Memory B cell (primary cell): ENCODE data around the gene KRTAP10-1.
"Not testable (repeated sequence)": the region's sequence is repeated elsewhere in the genome, so short reads cannot be mapped to it uniquely, and the experiment has no call there.

ENCODE experiments used
- ATAC-seq: fragments of 150-1000 bp; cut with Tn5 transposase; 2 replicates; pipeline ENCODE4 v1.10.0; 2021; ENCODE audit warnings: low read depth, mild to moderate bottlenecking, moderate library complexity
- DNase-seq, 2 donors: peaks; one replicate each; pipeline ENCODE4 v3.0.0; 2022; ENCODE audit warnings: low spot score in 2 of 2
- H3K27ac Mint-ChIP-seq: one replicate; pipeline ENCODE4 v1.8.0; 2022; ENCODE audit warnings: mild to moderate bottlenecking, moderate library complexity, mixed read lengths
- H3K27me3 Mint-ChIP-seq: one replicate; pipeline ENCODE4 v1.8.0; 2022; ENCODE audit warnings: mixed read lengths
- H3K36me3 Mint-ChIP-seq: one replicate; pipeline ENCODE4 v1.8.0; 2022; ENCODE audit warnings: mild to moderate bottlenecking, mixed read lengths
- H3K4me1 Mint-ChIP-seq: one replicate; pipeline ENCODE4 v1.8.0; 2022; ENCODE audit warnings: mixed read lengths
- H3K4me3 Mint-ChIP-seq: one replicate; pipeline ENCODE4 v1.8.0; 2022; ENCODE audit warnings: mild to moderate bottlenecking, moderate library complexity, mixed read lengths
- H3K9me3 Mint-ChIP-seq: one replicate; pipeline ENCODE4 v1.8.0; 2022; ENCODE audit warnings: mixed read lengths

Gene KRTAP10-1, protein sequence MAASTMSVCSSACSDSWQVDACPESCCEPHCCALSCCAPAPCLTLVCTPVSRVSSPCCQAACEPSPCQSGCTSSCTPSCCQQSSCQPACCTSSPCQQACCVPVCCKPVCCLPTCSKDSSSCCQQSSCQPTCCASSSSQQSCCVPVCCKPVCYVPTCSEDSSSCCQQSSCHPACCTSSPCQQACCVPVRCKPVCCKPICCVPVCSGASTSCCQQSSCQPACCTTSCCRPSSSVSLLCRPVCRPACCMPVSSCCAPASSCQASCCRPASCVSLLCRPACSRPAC

DNA sequence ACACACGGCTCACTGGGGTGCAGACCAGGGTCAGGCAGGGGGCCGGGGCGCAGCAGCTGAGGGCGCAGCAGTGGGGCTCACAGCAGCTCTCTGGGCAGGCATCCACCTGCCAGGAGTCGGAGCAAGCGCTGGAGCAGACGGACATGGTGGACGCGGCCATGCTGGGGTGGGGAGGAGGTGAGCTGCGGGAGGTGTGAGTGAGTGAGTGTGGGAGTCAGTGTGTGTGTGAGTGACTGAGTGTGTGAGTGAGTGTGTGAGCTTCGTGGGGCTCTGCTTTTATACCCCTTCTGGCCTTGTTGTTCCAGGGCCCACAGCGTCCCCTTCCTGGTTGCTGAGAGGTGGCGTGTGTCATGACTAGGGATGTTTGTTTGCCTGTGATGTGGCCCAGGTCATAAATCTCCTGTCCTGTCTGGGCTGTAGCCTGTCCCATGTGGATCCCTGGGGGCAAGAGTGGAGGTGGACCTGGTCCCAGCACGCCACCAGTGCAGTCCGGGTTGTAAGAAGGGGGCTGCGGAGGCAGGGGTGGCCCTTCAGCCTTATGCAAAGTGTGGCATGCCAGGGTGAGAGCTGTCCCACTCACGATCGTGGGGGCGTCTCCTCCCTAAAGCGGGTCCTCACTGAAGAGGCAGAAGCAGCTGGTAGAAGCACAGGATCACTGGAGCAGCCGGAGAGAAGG is at the start of gene KRTAP10-1:
Gene KRTAP10-1, minus strand, starts transcription at position 205 of the 676 bp plus-strand sequence. Its CDS starts 45 bp downstream, at position 160.
- H3K27ac Mint-ChIP-seq = no peak within 1 kb of the TSS
- no peak for ATAC-seq
- H3K4me3 Mint-ChIP-seq = no peak within 1 kb of the TSS
- H3K27me3 Mint-ChIP-seq = peaks cover 15% of the 10 kb centered on the region
- peak in 1 of 2 donors; percentile 8 for DNase-seq
- H3K9me3 Mint-ChIP-seq = no peaks in the 10 kb centered on the region
- H3K36me3 Mint-ChIP-seq = no peaks in the 10 kb centered on the region
- no peaks in the 10 kb centered on the region for H3K4me1 Mint-ChIP-seq

DNA sequence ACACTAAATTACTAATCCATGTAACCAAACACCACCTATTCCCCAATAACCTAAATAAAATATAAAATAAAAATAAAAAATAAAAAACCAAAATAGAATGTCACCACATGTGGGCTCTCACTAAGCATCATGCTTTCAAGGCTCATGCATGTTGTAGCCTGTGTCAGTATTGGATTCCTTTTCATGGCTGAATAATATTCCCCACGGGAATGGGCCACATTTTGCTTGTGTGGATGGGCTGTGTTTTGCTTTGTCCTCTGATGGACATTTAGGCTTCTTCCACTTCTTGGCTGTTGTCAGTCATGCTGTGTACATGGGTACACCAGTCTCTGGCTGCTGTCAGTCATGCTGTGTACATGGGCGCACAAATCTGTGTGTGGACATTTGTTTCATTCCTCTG is 49.1 kb upstream of the KRTAP10-1 start:
- no peak for ATAC-seq
- Mint-ChIP-seq H3K27ac (no peak overlapping the region), H3K4me3 (no peak overlapping the region), H3K36me3 (no peaks in the 10 kb centered on the region), H3K4me1 (no peaks in the 10 kb centered on the region), H3K27me3 (peaks cover 30% of the 10 kb centered on the region), H3K9me3 (peaks cover 3% of the 10 kb centered on the region)
- no peak for DNase-seq

DNA sequence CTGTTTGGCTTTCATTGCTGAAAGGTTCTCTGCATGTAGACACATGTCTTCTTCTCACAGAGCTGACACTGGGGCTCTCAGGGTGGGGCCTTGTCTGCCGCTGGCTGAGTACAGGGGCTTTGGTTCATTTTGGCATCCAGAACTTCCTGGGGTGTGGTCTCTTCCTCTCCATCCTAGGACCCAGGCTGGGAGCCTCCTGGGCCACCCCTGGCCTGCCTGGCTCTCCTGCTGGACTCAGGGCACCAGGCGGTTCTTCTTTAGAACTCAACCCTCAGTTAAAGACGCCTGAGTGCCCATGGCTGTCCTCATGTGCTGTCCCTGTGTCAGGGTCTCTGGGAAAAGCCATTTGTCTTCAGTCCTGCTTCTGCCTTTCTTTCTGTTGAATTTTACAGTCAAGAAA is 45.9 kb upstream of the KRTAP10-1 start:
- ATAC-seq = no peak
- Mint-ChIP-seq H3K27ac (no peak overlapping the region), H3K36me3 (peaks cover 1% of the 10 kb centered on the region), H3K9me3 (peaks cover 12% of the 10 kb centered on the region), H3K4me3 (no peak overlapping the region), H3K4me1 (no peaks in the 10 kb centered on the region), H3K27me3 (peaks cover 22% of the 10 kb centered on the region)
- DNase-seq = no peak

DNA sequence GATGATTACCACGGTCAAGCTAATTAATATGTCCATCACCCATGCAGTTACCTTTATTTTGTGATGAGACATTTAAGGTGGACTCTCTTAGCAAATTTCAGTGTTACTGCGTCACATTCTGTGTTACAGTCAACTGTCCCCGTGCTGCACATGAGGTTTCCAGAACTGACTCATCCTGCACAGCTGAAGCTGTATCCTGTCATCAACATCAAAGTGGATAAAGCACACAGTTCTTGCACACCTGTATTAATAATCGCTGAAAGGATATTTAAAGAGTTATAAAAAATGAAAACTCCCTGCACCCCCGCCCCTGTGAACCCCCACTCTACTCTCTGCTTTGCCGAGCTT is 43.8 kb upstream of the KRTAP10-1 start:
- Mint-ChIP-seq H3K27ac (no peak overlapping the region), H3K27me3 (peaks cover 24% of the 10 kb centered on the region), H3K36me3 (peaks cover 10% of the 10 kb centered on the region), H3K9me3 (peaks cover 21% of the 10 kb centered on the region), H3K4me3 (no peak overlapping the region), H3K4me1 (no peaks in the 10 kb centered on the region)
- DNase-seq (no peak), ATAC-seq (no peak)

GRCh38 chr21:44583089-44583799 is 43.2 kb upstream of the KRTAP10-1 start:
- DNase-seq = no peak
- ATAC-seq = no peak
- Mint-ChIP-seq H3K27me3 (peaks cover 24% of the 10 kb centered on the region), H3K27ac (no peak overlapping the region), H3K9me3 (peaks cover 21% of the 10 kb centered on the region), H3K4me1 (no peaks in the 10 kb centered on the region), H3K4me3 (no peak overlapping the region), H3K36me3 (peaks cover 10% of the 10 kb centered on the region)

GRCh38 chr21:44582055-44582454 is 42.1 kb upstream of the KRTAP10-1 start:
- DNase-seq = no peak
- H3K9me3 Mint-ChIP-seq = peaks cover 25% of the 10 kb centered on the region
- no peak overlapping the region for H3K27ac Mint-ChIP-seq
- no peaks in the 10 kb centered on the region for H3K4me1 Mint-ChIP-seq
- H3K27me3 Mint-ChIP-seq = peaks cover 27% of the 10 kb centered on the region
- H3K4me3 Mint-ChIP-seq = no peak overlapping the region
- ATAC-seq = no peak
- peaks cover 10% of the 10 kb centered on the region for H3K36me3 Mint-ChIP-seq

DNA sequence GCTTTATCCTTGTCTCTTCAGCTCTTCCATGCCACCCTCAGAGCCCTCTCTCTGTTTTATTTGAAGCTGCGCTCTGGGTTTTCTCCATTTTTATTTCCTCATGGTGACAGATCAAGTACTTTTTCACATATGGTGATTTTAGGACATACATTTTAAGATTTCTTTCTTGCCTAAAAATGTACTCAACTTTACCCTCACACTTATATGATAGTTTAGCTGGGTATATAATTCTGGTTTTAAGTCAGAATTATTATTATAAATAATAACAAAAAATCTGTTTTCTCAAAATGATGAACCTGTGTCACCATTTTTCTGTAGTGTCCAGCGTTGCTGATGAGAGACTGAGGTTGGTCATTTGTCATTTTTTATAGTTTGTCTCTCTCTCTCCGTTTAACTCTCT is 41.2 kb upstream of the KRTAP10-1 start:
- Mint-ChIP-seq H3K27me3 (peaks cover 23% of the 10 kb centered on the region), H3K27ac (no peak overlapping the region), H3K9me3 (peaks cover 28% of the 10 kb centered on the region), H3K4me1 (no peaks in the 10 kb centered on the region), H3K4me3 (no peak overlapping the region), H3K36me3 (peaks cover 12% of the 10 kb centered on the region)
- DNase-seq (no peak), ATAC-seq (no peak)

GRCh38 chr21:44580231-44580821 is 40.3 kb upstream of the KRTAP10-1 start, which contains the start of gene KRTAP10-5:
KRTAP10-5 (minus strand) TSS chr21:44580604; CDS start chr21:44580578, 26 bp downstream.
- not testable (repeated sequence) for H3K4me1 Mint-ChIP-seq, H3K27ac Mint-ChIP-seq, ATAC-seq, H3K4me3 Mint-ChIP-seq, DNase-seq
- Mint-ChIP-seq H3K27me3 (peaks cover 23% of the 10 kb centered on the region), H3K36me3 (peaks cover 12% of the 10 kb centered on the region), H3K9me3 (peaks cover 25% of the 10 kb centered on the region)

DNA sequence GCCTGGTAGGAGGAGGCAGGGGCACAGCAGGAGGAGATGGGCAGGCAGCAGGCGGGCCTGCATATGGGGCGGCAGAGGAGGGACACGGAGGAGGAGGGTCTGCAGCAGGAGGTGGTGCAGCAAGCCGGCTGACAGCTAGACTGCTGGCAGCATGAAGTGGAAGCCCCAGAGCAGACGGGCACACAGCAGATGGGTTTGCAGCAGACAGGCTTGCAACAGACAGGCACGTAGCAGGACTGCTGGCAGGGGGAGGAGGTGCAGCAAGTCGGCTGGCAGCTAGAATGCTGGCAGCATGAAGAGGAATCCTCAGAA is 39.8 kb upstream of the KRTAP10-1 start:
- H3K4me1 Mint-ChIP-seq = peaks cover 2% of the 10 kb centered on the region
- H3K27ac Mint-ChIP-seq = no peak overlapping the region
- no peak for ATAC-seq
- peaks cover 25% of the 10 kb centered on the region for H3K9me3 Mint-ChIP-seq
- peaks cover 12% of the 10 kb centered on the region for H3K36me3 Mint-ChIP-seq
- H3K27me3 Mint-ChIP-seq = peaks cover 22% of the 10 kb centered on the region
- no peak overlapping the region for H3K4me3 Mint-ChIP-seq
- DNase-seq = no peak

GRCh38 chr21:44579056-44579832 is 39.2 kb upstream of the KRTAP10-1 start:
- DNase-seq (no peak), ATAC-seq (no peak)
- Mint-ChIP-seq H3K27ac (no peak overlapping the region), H3K4me3 (no peak overlapping the region), H3K27me3 (peaks cover 24% of the 10 kb centered on the region), H3K36me3 (peaks cover 12% of the 10 kb centered on the region), H3K9me3 (peaks cover 25% of the 10 kb centered on the region), H3K4me1 (peaks cover 2% of the 10 kb centered on the region)

DNA sequence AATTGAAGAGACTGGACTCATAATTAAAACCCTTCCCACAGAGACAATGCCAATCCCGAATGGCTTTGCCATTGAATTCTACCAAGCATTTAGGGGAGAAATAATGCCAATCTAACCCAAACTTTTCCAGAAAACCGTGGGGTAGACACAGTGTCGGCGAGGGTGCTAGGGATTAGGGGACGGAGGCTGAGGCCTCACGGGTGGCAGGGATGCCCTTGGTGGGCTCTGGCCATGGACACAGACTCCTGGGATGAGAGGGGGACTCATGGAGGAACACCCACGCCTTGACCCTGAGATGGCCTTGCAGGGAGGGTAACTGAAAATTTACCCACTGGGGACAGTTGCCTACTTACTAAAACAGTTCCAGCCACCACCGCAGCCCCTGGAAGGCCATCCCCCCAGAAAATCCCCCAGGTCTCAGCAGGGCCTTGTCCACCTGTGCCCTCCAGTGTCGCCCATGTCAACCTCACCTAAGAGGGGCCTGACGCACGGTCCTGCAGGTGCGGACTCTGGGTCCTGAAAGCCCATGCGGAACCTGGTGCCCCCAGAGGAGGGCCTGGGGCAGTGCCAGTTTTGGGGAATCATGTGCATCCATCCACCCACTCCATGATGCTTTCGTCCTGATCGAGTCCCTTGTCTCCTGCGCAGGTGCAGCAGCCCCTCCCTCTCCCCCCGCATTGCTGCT is 38.5 kb upstream of the KRTAP10-1 start:
- no peak overlapping the region for H3K27ac Mint-ChIP-seq
- H3K36me3 Mint-ChIP-seq = peaks cover 12% of the 10 kb centered on the region
- H3K4me3 Mint-ChIP-seq = no peak overlapping the region
- H3K9me3 Mint-ChIP-seq = peaks cover 25% of the 10 kb centered on the region
- H3K4me1 Mint-ChIP-seq = peaks cover 2% of the 10 kb centered on the region
- ATAC-seq = no peak
- peaks cover 23% of the 10 kb centered on the region for H3K27me3 Mint-ChIP-seq
- no peak for DNase-seq

GRCh38 chr21:44576025-44576420 is 36.0 kb upstream of the KRTAP10-1 start:
- Mint-ChIP-seq H3K4me1 (peaks cover 2% of the 10 kb centered on the region), H3K4me3 (no peak overlapping the region), H3K27ac (no peak overlapping the region), H3K9me3 (peaks cover 18% of the 10 kb centered on the region), H3K27me3 (peaks cover 28% of the 10 kb centered on the region), H3K36me3 (peaks cover 10% of the 10 kb centered on the region)
- no peak for DNase-seq
- ATAC-seq = no peak

- H3K27me3 Mint-ChIP-seq = peaks cover 28% of the 10 kb centered on the region
- peaks cover 11% of the 10 kb centered on the region for H3K36me3 Mint-ChIP-seq
- no peak for DNase-seq
- H3K27ac Mint-ChIP-seq = no peak overlapping the region
- peaks cover 16% of the 10 kb centered on the region for H3K9me3 Mint-ChIP-seq
- no peak overlapping the region for H3K4me3 Mint-ChIP-seq
- no peak for ATAC-seq
- peaks cover 2% of the 10 kb centered on the region for H3K4me1 Mint-ChIP-seq
These were observed 35.5 kb upstream of the KRTAP10-1 start for GRCh38 chr21:44575307-44576024.
